ENCODE measurements around the gene SETD2. TPM values are rescaled to one million over a fixed set of nuclear protein-coding genes. Genes with fewer than 3 reads are reported as not detected.
"Not testable (repeated sequence)": the region's sequence is repeated elsewhere in the genome, so short reads cannot be mapped to it uniquely, and the experiment has no call there.

SETD2 gene
- total RNA-seq, 2 experiments from 2014 or later: 55.7 to 74.5 TPM

DNA sequence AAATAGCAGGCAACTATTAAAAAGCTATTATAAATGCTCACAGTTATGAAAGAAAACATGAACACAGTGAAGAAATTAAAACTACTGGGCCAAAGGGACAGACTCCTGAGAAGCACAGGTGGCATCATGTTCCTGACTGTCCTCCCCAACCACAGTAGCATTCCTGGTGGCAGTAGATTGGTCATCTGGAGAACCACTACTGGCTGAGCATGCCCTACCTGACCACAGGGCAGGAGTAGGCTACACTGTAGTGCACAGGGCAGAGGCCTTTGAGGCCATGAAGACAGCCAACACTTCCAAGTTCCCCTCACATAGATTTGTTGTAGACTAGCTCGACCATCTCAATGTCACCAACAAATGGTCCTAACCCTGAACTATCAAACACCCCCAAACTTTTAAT is 135.2 kb downstream of the SETD2 start:
- peaks cover 13% of the 10 kb centered on the region for H3K4me1 ChIP-seq (ENCODE audit: insufficient read depth, low read length, poor library complexity, severe bottlenecking)
- no peak overlapping the region for H3K27ac ChIP-seq (ENCODE audit: low read depth, low read length, poor library complexity, severe bottlenecking)
- no peaks in the 10 kb centered on the region for H4K20me1 ChIP-seq (ENCODE audit: insufficient read depth, low read length)
- peaks cover 65% of the 10 kb centered on the region for H3K36me3 ChIP-seq (ENCODE audit: insufficient read depth, low read length)
- no peak overlapping the region for H3K4me2 ChIP-seq (ENCODE audit: low read length)
- CTCF ChIA-PET (ENCODE audit: unreplicated experiment): no interaction called here
- TF ChIP-seq EZH2phosphoT487 (IDR thresholded peaks at IDR 0.05; ENCODE audit: borderline replicate concordance, low read depth, low read length): no peak
- TF ChIP-seq, protein P1, sequence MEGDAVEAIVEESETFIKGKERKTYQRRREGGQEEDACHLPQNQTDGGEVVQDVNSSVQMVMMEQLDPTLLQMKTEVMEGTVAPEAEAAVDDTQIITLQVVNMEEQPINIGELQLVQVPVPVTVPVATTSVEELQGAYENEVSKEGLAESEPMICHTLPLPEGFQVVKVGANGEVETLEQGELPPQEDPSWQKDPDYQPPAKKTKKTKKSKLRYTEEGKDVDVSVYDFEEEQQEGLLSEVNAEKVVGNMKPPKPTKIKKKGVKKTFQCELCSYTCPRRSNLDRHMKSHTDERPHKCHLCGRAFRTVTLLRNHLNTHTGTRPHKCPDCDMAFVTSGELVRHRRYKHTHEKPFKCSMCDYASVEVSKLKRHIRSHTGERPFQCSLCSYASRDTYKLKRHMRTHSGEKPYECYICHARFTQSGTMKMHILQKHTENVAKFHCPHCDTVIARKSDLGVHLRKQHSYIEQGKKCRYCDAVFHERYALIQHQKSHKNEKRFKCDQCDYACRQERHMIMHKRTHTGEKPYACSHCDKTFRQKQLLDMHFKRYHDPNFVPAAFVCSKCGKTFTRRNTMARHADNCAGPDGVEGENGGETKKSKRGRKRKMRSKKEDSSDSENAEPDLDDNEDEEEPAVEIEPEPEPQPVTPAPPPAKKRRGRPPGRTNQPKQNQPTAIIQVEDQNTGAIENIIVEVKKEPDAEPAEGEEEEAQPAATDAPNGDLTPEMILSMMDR (conservative IDR thresholded peaks at IDR 0.05; ENCODE audit: low read length): no peak
- BruUV-seq (replicated peaks): no TSS peak
- H3K9me3 ChIP-seq (ENCODE audit: low read length): no peaks in the 10 kb centered on the region
- no peak overlapping the region for H2AFZ ChIP-seq (ENCODE audit: low read length)
- intact Hi-C loops (cut with micrococcal nuclease; ENCODE audit: unreplicated experiment): no loop called here
- peaks cover 24% of the 10 kb centered on the region; the same call in 1 of the 2 replicates for H3K79me2 ChIP-seq (ENCODE audit: insufficient read depth, low read depth, low read length)
- no peak overlapping the region for H3K4me3 ChIP-seq (ENCODE audit: low read depth, low read length, poor library complexity, severe bottlenecking)
- POLR2A ChIA-PET: interaction anchor here (0.6 to 1.6 kb wide), 7 partner anchors 8 to 1178 kb away, joined by 3 to 7 read pairs (median 4); no protein-coding TSS in a partner anchor
- no peak for DNase-seq (ENCODE audit: low spot score)
- H3K9me2 ChIP-seq (ENCODE audit: insufficient read depth, low read length): no peaks in the 10 kb centered on the region

DNA sequence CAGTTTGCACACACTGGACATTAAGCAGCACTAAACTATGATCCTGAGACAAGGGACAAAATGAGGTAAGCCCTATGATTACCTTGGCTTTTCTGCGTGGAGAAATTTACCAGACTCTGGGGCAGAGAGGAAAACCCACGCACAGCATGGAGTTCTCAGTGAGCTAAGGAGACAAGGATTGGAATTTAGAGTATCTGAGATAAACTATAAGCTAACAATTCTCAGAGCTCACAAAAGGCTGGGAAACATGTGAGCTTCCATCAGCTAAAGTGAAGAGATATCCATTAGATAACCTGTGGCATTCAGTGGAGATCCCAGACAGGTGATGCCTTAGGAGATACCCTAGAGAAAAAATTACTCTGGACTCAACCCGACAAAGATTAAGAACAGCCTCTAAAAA is 135.8 kb downstream of the SETD2 start:
- peaks cover 28% of the 10 kb centered on the region; the same call in 1 of the 2 replicates for H3K79me2 ChIP-seq (ENCODE audit: insufficient read depth, low read depth, low read length)
- POLR2A ChIA-PET: interaction anchor here (0.6 to 1.6 kb wide), 5 partner anchors 8 to 75 kb away, joined by 3 to 7 read pairs (median 4); no protein-coding TSS in a partner anchor

DNA sequence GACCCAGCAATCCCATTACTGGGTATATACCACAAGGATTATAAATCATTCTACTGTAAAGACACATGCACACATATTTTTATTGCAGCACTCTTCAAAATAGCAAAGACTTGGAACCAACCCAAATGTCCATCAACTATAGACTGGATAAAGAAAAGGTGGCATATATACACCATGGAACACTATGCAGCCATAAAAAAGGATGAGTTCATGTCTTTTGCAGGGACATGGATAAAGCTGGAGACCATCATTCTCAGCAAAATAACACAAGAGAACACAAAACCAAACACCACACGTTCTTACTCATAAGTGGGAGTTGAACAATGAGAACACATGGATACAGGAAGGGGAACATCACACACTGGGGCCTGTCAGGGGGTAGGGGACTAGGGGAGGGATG is 137.5 kb downstream of the SETD2 start:
- BruUV-seq (replicated peaks); H3K4me3 ChIP-seq (ENCODE audit: low read depth, low read length, poor library complexity, severe bottlenecking); DNase-seq (ENCODE audit: low spot score); H3K27ac ChIP-seq (ENCODE audit: low read depth, low read length, poor library complexity, severe bottlenecking); H2AFZ ChIP-seq (ENCODE audit: low read length); POLR2A ChIA-PET; H4K20me1 ChIP-seq (ENCODE audit: insufficient read depth, low read length); H3K9me2 ChIP-seq (ENCODE audit: insufficient read depth, low read length); intact Hi-C loops (cut with micrococcal nuclease; ENCODE audit: unreplicated experiment); H3K4me2 ChIP-seq (ENCODE audit: low read length); CTCF ChIA-PET (ENCODE audit: unreplicated experiment); H3K9me3 ChIP-seq (ENCODE audit: low read length): not testable (repeated sequence)
- Histone ChIP-seq H3K79me2 (ENCODE audit: insufficient read depth, low read depth, low read length) (peaks cover 23% of the 10 kb centered on the region; the same call in 1 of the 2 replicates), H3K4me1 (ENCODE audit: insufficient read depth, low read length, poor library complexity, severe bottlenecking) (peaks cover 12% of the 10 kb centered on the region), H3K36me3 (ENCODE audit: insufficient read depth, low read length) (peaks cover 62% of the 10 kb centered on the region)

More for the DNA sequence above, 135.8 kb downstream of the SETD2 start:
- Histone ChIP-seq H3K9me2 (ENCODE audit: insufficient read depth, low read length) (no peaks in the 10 kb centered on the region), H4K20me1 (ENCODE audit: insufficient read depth, low read length) (no peaks in the 10 kb centered on the region), H3K27ac (ENCODE audit: low read depth, low read length, poor library complexity, severe bottlenecking) (no peak overlapping the region), H2AFZ (ENCODE audit: low read length) (no peak overlapping the region), H3K9me3 (ENCODE audit: low read length) (no peaks in the 10 kb centered on the region), H3K4me3 (ENCODE audit: low read depth, low read length, poor library complexity, severe bottlenecking) (no peak overlapping the region), H3K36me3 (ENCODE audit: insufficient read depth, low read length) (peaks cover 64% of the 10 kb centered on the region), H3K4me1 (ENCODE audit: insufficient read depth, low read length, poor library complexity, severe bottlenecking) (peaks cover 13% of the 10 kb centered on the region), H3K4me2 (ENCODE audit: low read length) (no peak overlapping the region)
- no TSS peak for BruUV-seq (replicated peaks)
- TF ChIP-seq, protein P1 (conservative IDR thresholded peaks at IDR 0.05; ENCODE audit: low read length): no peak
- TF ChIP-seq EZH2phosphoT487 (IDR thresholded peaks at IDR 0.05; ENCODE audit: borderline replicate concordance, low read depth, low read length): no peak
- intact Hi-C loops (cut with micrococcal nuclease; ENCODE audit: unreplicated experiment): no loop called here
- CTCF ChIA-PET (ENCODE audit: unreplicated experiment): no interaction called here
- DNase-seq (ENCODE audit: low spot score): no peak
